Measurements from ENCODE around the gene UIMC1. TPM values are rescaled to one million over a fixed set of nuclear protein-coding genes. Genes with fewer than 3 reads are reported as not detected.

Gene UIMC1
- total RNA-seq, 1 experiment from 2014 or later = 20.7 TPM

DNA sequence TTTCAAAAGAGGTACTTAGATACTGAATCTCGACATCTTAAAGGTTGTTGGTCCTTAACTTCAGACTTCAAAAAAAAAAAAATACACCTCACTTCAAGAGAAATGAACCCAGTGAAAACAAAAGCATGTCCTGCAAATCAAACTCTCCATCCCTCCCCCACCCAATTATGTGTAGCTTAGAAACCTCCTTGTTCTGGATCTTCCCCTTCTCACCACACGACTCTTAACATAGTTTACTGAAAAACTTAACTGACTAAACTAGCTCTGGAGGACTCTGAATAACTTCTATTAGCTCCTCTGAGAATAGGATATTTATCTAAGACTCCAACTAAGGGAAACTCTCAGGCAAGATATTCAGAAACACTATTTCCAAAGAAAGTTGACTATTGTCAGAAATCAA lies 58.7 kb downstream of the UIMC1 start:
- Histone ChIP-seq H4K20me1 (ENCODE audit: low read length) (no peaks in the 10 kb centered on the region), H3K79me2 (ENCODE audit: low read length) (no peaks in the 10 kb centered on the region), H2AFZ (ENCODE audit: low read length) (no peak overlapping the region), H3K27me3 (ENCODE audit: low read length) (no peaks in the 10 kb centered on the region), H3K9me3 (ENCODE audit: low read length) (no peaks in the 10 kb centered on the region), H3K4me1 (ENCODE audit: insufficient read depth, low read length) (no peaks in the 10 kb centered on the region), H3K4me3 (ENCODE audit: low read length) (no peak overlapping the region), H3K27ac (ENCODE audit: low read length) (no peak overlapping the region), H3K4me2 (ENCODE audit: low read length) (no peak overlapping the region), H3K9me2 (replicated peaks; ENCODE audit: low read length) (no peaks in the 10 kb centered on the region), H3K9ac (ENCODE audit: low read length) (no peak overlapping the region), H3K36me3 (ENCODE audit: low read depth, low read length) (peaks cover 36% of the 10 kb centered on the region), H3F3A (ENCODE audit: low read length, unreplicated experiment) (no peaks in the 10 kb centered on the region)
- intact Hi-C loops (cut with micrococcal nuclease) = no loop called here
- DNase-seq (no peak), ATAC-seq (no peak)
- CTCF ChIA-PET = no interaction called here
- BruUV-seq (replicated peaks) = no TSS peak
- TF ChIP-seq EZH2phosphoT487 (IDR thresholded peaks at IDR 0.05; ENCODE audit: borderline replicate concordance, low read length) (no peak), CTCF (conservative IDR thresholded peaks at IDR 0.05; ENCODE audit: low read depth, low read length) (no peak), EZH2 (IDR thresholded peaks at IDR 0.05; ENCODE audit: low read length, unreplicated experiment) (no peak)
- POLR2A ChIA-PET (ENCODE audit: unreplicated experiment) = no interaction called here

- H3K9me3 ChIP-seq (ENCODE audit: low read length) = no peaks in the 10 kb centered on the region
- H3K9ac ChIP-seq (ENCODE audit: low read length) = no peak overlapping the region
- intact Hi-C loops (cut with micrococcal nuclease) = no loop called here
- H3K36me3 ChIP-seq (ENCODE audit: low read depth, low read length) = peaks cover 19% of the 10 kb centered on the region; the same call in 1 of the 2 replicates
- no TSS peak for BruUV-seq (replicated peaks)
- TF ChIP-seq CTCF (conservative IDR thresholded peaks at IDR 0.05; ENCODE audit: low read depth, low read length) (no peak), EZH2phosphoT487 (IDR thresholded peaks at IDR 0.05; ENCODE audit: borderline replicate concordance, low read length) (no peak), EZH2 (IDR thresholded peaks at IDR 0.05; ENCODE audit: low read length, unreplicated experiment) (no peak)
- H4K20me1 ChIP-seq (ENCODE audit: low read length) = no peaks in the 10 kb centered on the region
- no peak for ATAC-seq
- H3K4me3 ChIP-seq (ENCODE audit: low read length) = no peak overlapping the region
- no peak overlapping the region for H2AFZ ChIP-seq (ENCODE audit: low read length)
- H3K27ac ChIP-seq (ENCODE audit: low read length) = no peak overlapping the region
- no peaks in the 10 kb centered on the region for H3K79me2 ChIP-seq (ENCODE audit: low read length)
- no peaks in the 10 kb centered on the region for H3K4me1 ChIP-seq (ENCODE audit: insufficient read depth, low read length)
- no peak for DNase-seq
- no peaks in the 10 kb centered on the region for H3F3A ChIP-seq (ENCODE audit: low read length, unreplicated experiment)
- no peaks in the 10 kb centered on the region for H3K27me3 ChIP-seq (ENCODE audit: low read length)
- H3K9me2 ChIP-seq (replicated peaks; ENCODE audit: low read length) = no peaks in the 10 kb centered on the region
- ChIA-PET CTCF (no interaction called here), POLR2A (ENCODE audit: unreplicated experiment) (no interaction called here)
- no peak overlapping the region for H3K4me2 ChIP-seq (ENCODE audit: low read length)
These were observed 62.3 kb downstream of the UIMC1 start for GRCh38 chr5:176944268-176944667.

GRCh38 chr5:176943816-176944215 lies 62.8 kb downstream of the UIMC1 start:
- Histone ChIP-seq H3K36me3 (ENCODE audit: low read depth, low read length) (peaks cover 17% of the 10 kb centered on the region; the same call in 1 of the 2 replicates), H3K27me3 (ENCODE audit: low read length) (no peaks in the 10 kb centered on the region), H4K20me1 (ENCODE audit: low read length) (no peaks in the 10 kb centered on the region), H3K4me3 (ENCODE audit: low read length) (no peak overlapping the region), H3K27ac (ENCODE audit: low read length) (no peak overlapping the region), H3K4me2 (ENCODE audit: low read length) (no peak overlapping the region), H3K9me3 (ENCODE audit: low read length) (no peaks in the 10 kb centered on the region), H3K79me2 (ENCODE audit: low read length) (no peaks in the 10 kb centered on the region), H3K9ac (ENCODE audit: low read length) (no peak overlapping the region), H3K9me2 (replicated peaks; ENCODE audit: low read length) (no peaks in the 10 kb centered on the region), H3F3A (ENCODE audit: low read length, unreplicated experiment) (no peaks in the 10 kb centered on the region), H3K4me1 (ENCODE audit: insufficient read depth, low read length) (no peaks in the 10 kb centered on the region), H2AFZ (ENCODE audit: low read length) (no peak overlapping the region)
- ChIA-PET CTCF (no interaction called here), POLR2A (ENCODE audit: unreplicated experiment) (no interaction called here)
- DNase-seq = no peak
- intact Hi-C loops (cut with micrococcal nuclease) = no loop called here
- TF ChIP-seq CTCF (conservative IDR thresholded peaks at IDR 0.05; ENCODE audit: low read depth, low read length) = no peak
- no peak for TF ChIP-seq EZH2phosphoT487 (IDR thresholded peaks at IDR 0.05; ENCODE audit: borderline replicate concordance, low read length)
- TF ChIP-seq EZH2 (IDR thresholded peaks at IDR 0.05; ENCODE audit: low read length, unreplicated experiment) = no peak
- no TSS peak for BruUV-seq (replicated peaks)
- ATAC-seq = no peak

Measured in PC-3 (cell line).